ENCODE results near the gene PCDHA5.
A peak's percentile ranks its signal among the peaks of the same experiment; 100 is the strongest.
"Not testable (repeated sequence)": the region's sequence is repeated elsewhere in the genome, so short reads cannot be mapped to it uniquely, and the experiment has no call there.

Gene PCDHA5

DNA sequence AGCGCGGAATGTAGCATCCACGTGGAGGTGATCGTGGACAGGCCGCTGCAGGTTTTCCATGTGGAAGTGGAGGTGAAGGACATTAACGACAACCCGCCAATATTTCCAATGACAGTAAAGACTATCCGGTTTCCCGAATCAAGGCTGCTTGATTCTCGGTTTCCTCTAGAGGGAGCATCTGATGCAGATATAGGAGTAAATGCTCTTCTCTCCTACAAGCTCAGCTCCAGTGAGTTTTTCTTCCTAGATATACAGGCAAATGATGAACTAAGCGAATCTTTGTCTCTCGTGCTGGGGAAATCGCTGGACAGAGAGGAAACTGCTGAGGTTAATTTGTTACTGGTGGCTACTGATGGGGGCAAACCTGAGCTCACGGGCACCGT lies 26.2 kb upstream of the PCDHA5 start:
- H3K4me3 ChIP-seq = peak overlapping the region; percentile 50
- no peak for DNase-seq (ENCODE audit: low spot score)
- TF ChIP-seq, protein P1, sequence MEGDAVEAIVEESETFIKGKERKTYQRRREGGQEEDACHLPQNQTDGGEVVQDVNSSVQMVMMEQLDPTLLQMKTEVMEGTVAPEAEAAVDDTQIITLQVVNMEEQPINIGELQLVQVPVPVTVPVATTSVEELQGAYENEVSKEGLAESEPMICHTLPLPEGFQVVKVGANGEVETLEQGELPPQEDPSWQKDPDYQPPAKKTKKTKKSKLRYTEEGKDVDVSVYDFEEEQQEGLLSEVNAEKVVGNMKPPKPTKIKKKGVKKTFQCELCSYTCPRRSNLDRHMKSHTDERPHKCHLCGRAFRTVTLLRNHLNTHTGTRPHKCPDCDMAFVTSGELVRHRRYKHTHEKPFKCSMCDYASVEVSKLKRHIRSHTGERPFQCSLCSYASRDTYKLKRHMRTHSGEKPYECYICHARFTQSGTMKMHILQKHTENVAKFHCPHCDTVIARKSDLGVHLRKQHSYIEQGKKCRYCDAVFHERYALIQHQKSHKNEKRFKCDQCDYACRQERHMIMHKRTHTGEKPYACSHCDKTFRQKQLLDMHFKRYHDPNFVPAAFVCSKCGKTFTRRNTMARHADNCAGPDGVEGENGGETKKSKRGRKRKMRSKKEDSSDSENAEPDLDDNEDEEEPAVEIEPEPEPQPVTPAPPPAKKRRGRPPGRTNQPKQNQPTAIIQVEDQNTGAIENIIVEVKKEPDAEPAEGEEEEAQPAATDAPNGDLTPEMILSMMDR (IDR thresholded peaks at IDR 0.05) = no peak
- no peak overlapping the region for H3K27ac ChIP-seq

DNA sequence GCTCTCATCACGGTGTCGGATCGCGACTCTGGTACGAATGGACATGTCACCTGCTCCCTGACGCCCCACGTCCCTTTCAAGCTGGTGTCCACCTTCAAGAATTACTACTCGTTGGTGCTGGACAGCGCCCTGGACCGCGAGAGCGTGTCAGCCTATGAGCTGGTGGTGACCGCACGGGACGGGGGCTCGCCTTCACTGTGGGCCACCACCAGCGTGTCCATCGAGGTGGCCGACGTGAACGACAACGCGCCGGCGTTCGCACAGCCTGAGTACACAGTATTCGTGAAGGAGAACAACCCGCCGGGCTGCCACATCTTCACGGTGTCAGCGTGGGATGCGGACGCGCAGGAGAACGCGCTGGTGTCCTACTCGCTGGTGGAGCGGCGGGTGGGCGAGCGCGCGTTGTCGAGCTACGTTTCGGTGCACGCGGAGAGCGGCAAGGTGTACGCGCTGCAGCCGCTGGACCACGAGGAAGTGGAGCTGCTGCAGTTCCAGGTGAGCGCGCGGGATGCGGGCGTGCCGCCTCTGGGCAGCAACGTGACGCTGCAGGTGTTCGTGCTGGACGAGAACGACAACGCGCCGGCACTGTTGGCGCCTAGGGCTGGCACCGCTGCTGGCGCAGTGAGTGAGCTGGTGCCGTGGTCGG lies 25.2 kb upstream of the PCDHA5 start:
- H3K27ac ChIP-seq; DNase-seq (ENCODE audit: low spot score): not testable (repeated sequence)

DNA sequence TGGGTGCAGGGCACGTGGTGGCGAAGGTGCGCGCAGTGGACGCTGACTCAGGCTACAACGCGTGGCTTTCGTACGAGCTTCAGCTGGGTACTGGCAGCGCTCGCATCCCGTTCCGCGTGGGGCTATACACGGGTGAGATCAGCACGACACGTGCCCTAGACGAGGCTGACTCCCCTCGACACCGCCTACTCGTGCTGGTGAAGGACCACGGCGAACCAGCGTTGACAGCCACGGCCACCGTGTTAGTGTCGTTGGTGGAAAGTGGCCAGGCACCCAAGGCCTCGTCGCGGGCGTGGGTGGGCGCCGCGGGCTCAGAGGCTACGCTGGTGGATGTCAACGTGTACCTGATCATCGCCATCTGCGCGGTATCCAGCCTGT lies 24.7 kb upstream of the PCDHA5 start:
- DNase-seq (ENCODE audit: low spot score) = no peak
- Histone ChIP-seq H3K27ac (no peak overlapping the region), H3K4me3 (no peak overlapping the region)

More for the DNA sequence above, 25.2 kb upstream of the PCDHA5 start:
- not testable (repeated sequence) for H3K4me3 ChIP-seq

DNA sequence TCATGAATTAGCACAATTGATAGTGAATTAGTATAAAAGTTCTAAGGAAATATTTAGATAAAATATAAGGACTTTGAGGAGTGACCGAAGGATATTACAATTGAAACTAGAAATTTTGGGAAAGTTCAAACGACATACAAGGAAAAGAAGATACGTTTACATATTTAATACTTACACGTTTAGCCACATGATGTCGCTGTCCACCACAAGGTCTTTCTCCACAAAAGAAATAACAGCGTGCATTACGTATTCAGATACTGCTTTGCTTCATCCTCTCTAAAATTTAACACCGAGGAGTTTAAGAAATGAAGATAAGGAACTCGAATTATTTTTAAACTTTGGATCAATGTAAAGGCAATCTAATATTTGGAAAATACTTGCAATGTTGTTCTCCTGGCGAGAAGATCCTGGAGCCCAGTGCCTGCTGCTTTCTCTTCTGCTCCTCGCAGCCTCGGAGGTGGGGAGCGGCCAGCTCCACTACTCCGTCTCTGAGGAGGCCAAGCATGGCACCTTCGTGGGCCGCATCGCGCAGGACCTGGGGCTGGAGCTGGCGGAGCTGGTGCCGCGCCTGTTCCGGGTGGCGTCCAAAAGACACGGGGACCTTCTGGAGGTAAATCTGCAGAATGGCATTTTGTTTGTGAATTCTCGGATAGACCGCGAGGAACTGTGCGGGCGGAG lies 20.5 kb upstream of the PCDHA5 start, which contains the start of gene PCDHA3:
TSS of gene PCDHA3 (plus strand) at position 242 of the 678 bp plus-strand sequence.
- DNase-seq (ENCODE audit: low spot score) = no peak
- TF ChIP-seq, protein P1 (IDR thresholded peaks at IDR 0.05) = no peak
- Histone ChIP-seq H3K27ac (peak within 1 kb of the TSS in 1 of 2 donors; percentile 37), H3K4me3 (peak within 1 kb of the TSS; percentile 66)

More for the DNA sequence above, 24.7 kb upstream of the PCDHA5 start:
- TF ChIP-seq, protein P1 (IDR thresholded peaks at IDR 0.05) = no peak

DNA sequence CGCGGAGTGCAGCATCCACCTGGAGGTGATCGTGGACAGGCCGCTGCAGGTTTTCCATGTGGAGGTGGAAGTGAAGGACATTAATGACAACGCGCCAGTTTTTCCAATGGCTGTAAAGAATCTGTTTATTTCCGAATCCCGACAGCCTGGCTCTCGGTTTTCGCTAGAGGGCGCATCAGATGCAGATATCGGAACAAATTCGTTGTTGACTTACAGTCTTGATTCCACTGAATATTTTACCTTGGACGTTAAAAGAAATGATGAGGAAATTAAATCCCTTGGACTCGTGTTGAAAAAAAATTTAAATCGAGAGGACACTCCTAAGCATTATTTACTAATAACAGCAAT lies 19.9 kb upstream of the PCDHA5 start:
- DNase-seq (ENCODE audit: low spot score) = no peak
- Histone ChIP-seq H3K4me3 (peak overlapping the region; percentile 66), H3K27ac (peak overlapping the region in 1 of 2 donors; percentile 37)
- TF ChIP-seq, protein P1 (IDR thresholded peaks at IDR 0.05) = no peak

DNA sequence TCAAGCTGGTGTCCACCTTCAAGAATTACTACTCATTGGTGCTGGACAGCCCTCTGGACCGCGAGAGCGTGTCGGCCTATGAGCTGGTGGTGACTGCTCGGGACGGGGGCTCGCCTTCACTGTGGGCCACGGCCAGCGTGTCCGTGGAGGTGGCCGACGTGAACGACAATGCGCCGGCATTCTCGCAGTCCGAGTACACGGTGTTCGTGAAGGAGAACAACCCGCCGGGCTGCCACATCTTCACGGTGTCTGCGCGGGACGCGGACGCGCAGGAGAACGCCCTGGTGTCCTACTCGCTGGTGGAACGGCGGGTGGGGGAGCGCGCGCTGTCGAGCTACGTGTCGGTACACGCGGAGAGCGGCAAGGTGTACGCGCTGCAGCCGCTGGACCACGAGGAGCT lies 19.0 kb upstream of the PCDHA5 start:
- H3K4me3 ChIP-seq = peak overlapping the region; percentile 66
- not testable (repeated sequence) for H3K27ac ChIP-seq; DNase-seq (ENCODE audit: low spot score)

DNA sequence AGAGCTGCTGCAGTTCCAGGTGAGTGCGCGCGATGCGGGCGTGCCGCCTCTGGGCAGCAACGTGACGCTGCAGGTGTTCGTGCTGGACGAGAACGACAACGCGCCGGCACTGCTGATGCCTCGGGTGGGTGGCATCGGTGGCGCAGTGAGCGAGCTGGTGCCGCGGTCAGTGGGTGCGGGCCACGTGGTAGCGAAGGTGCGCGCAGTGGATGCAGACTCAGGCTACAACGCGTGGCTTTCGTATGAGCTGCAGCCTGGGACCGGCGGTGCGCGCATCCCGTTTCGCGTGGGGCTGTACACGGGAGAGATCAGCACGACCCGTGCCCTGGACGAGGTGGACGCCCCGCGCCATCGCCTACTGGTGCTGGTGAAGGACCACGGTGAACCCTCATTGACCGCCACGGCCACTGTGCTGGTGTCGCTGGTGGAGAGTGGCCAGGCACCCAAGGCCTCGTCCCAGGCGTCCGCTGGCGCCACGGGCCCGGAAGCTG lies 18.6 kb upstream of the PCDHA5 start:
- Histone ChIP-seq H3K4me3 (peak overlapping the region; percentile 66), H3K27ac (no peak overlapping the region)
- DNase-seq (ENCODE audit: low spot score) = no peak
- TF ChIP-seq, protein P1 (IDR thresholded peaks at IDR 0.05) = no peak
